ENCODE results near the gene BAD.
A peak's percentile ranks its signal among the peaks of the same experiment; 100 is the strongest.

- TF ChIP-seq CTCF (IDR thresholded peaks at IDR 0.05) (no peak), POLR2AphosphoS5 (IDR thresholded peaks at IDR 0.05) (peak; percentile 66 to 94 (median 82))
Measured at GRCh38 chr11:64305075-64305690, 20.7 kb upstream of the BAD start, which contains the start of gene ESRRA.

Measured in transverse colon (tissue), 4 donors.